Activated CD4-positive, alpha-beta T cell treated with anti-CD3 and anti-CD28 coated beads, Interleukin-2, amount 10 ng/mL, durations not matched to agents 7 days and 5 days (primary cell): ENCODE measurements around the gene LPAR6. TPM values are rescaled to one million over a fixed set of nuclear protein-coding genes. Genes with fewer than 3 reads are reported as not detected.

Experiments used
- CTCF ChIA-PET: fragments of 350-600 bp; sonication (Branson Sonifier 250); formaldehyde crosslinking; loops from one replicate; lab custom pipeline; 2021; ENCODE audit warnings: antibody characterized with exemption; lab: Charles Lee
- POLR2A ChIA-PET: fragments of 350-600 bp; sonication (Branson Sonifier 250); formaldehyde crosslinking; loops from one replicate; lab custom pipeline; 2021; ENCODE audit warnings: antibody characterized with exemption; lab: Charles Lee
- DNase-seq: peaks from one replicate; pipeline ENCODE4 v3.0.0-alpha.2; 2020
- H3K27ac Mint-ChIP-seq: one replicate; pipeline ENCODE4 v1.8.0; 2021; ENCODE audit warnings: mild to moderate bottlenecking, moderate library complexity, mixed read lengths
- H3K27me3 Mint-ChIP-seq: one replicate; pipeline ENCODE4 v1.8.0; 2021; ENCODE audit warnings: mixed read lengths
- H3K36me3 Mint-ChIP-seq: one replicate; pipeline ENCODE4 v1.8.0; 2021; ENCODE audit warnings: low read depth, mixed read lengths
- H3K4me1 Mint-ChIP-seq: one replicate; pipeline ENCODE4 v1.8.0; 2021; ENCODE audit warnings: mixed read lengths
- H3K4me3 Mint-ChIP-seq: one replicate; pipeline ENCODE4 v1.8.0; 2021; ENCODE audit warnings: mild to moderate bottlenecking, moderate library complexity, mixed read lengths
- H3K9me3 Mint-ChIP-seq: one replicate; pipeline ENCODE4 v1.8.0; 2021; ENCODE audit warnings: mixed read lengths
- total RNA-seq, 2 experiments: library from RNA; stranded (reverse); gene quantifications; one replicate each; pipeline ENCODE4 v1.2.3, GENCODE V29; 2021

Gene LPAR6
- total RNA-seq, 2 experiments from 2014 or later: 56.7 to 79.9 TPM

- no peak overlapping the region for H3K27ac Mint-ChIP-seq
- no peak overlapping the region for H3K4me3 Mint-ChIP-seq
- peaks cover 43% of the 10 kb centered on the region for H3K4me1 Mint-ChIP-seq
- peaks cover 47% of the 10 kb centered on the region for H3K36me3 Mint-ChIP-seq
- no peaks in the 10 kb centered on the region for H3K27me3 Mint-ChIP-seq
- peaks cover 22% of the 10 kb centered on the region for H3K9me3 Mint-ChIP-seq
- ChIA-PET POLR2A (interaction anchor here (1.1 kb wide), 1 partner anchor 15 kb away, joined by 3 read pairs; the partner anchor contains the start of gene LPAR6), CTCF (interaction anchor here (0.6 to 1.6 kb wide), 4 partner anchors 9 to 1209 kb away, joined by 3 to 5 read pairs (median 3); no protein-coding TSS in a partner anchor)
- no peak for DNase-seq
These were observed 15.2 kb downstream of the LPAR6 start for GRCh38 chr13:48397744-48398143.

GRCh38 chr13:48393698-48394085 lies 19.2 kb downstream of the LPAR6 start:
- H3K9me3 Mint-ChIP-seq: peaks cover 27% of the 10 kb centered on the region
- H3K27ac Mint-ChIP-seq: no peak overlapping the region
- no peaks in the 10 kb centered on the region for H3K27me3 Mint-ChIP-seq
- DNase-seq: no peak
- ChIA-PET CTCF (interaction anchor here (1.5 kb wide), 1 partner anchor 19 kb away, joined by 4 read pairs; no protein-coding TSS in a partner anchor), POLR2A (no interaction called here)
- peaks cover 21% of the 10 kb centered on the region for H3K4me1 Mint-ChIP-seq
- H3K36me3 Mint-ChIP-seq: peaks cover 69% of the 10 kb centered on the region
- H3K4me3 Mint-ChIP-seq: no peak overlapping the region

- Mint-ChIP-seq H3K36me3 (peaks cover 72% of the 10 kb centered on the region), H3K27ac (no peak overlapping the region)
- CTCF ChIA-PET: interaction anchor here (1.5 kb wide), 1 partner anchor 19 kb away, joined by 4 read pairs; no protein-coding TSS in a partner anchor
These were observed 19.7 kb downstream of the LPAR6 start for GRCh38 chr13:48393030-48393697.

GRCh38 chr13:48391257-48391656 lies 21.7 kb downstream of the LPAR6 start:
- no peak for DNase-seq
- Mint-ChIP-seq H3K4me1 (peaks cover 16% of the 10 kb centered on the region), H3K27me3 (no peaks in the 10 kb centered on the region), H3K36me3 (peaks cover 75% of the 10 kb centered on the region), H3K4me3 (no peak overlapping the region), H3K9me3 (peaks cover 24% of the 10 kb centered on the region), H3K27ac (no peak overlapping the region)
- ChIA-PET POLR2A (no interaction called here), CTCF (no interaction called here)

More at GRCh38 chr13:48393030-48393697, 19.7 kb downstream of the LPAR6 start:
- no peaks in the 10 kb centered on the region for H3K27me3 Mint-ChIP-seq
- POLR2A ChIA-PET: no interaction called here
- H3K4me1 Mint-ChIP-seq: peaks cover 22% of the 10 kb centered on the region
- H3K4me3 Mint-ChIP-seq: no peak overlapping the region
- no peak for DNase-seq
- peaks cover 27% of the 10 kb centered on the region for H3K9me3 Mint-ChIP-seq

- POLR2A ChIA-PET: no interaction called here
- no peak overlapping the region for H3K4me3 Mint-ChIP-seq
- peaks cover 2% of the 10 kb centered on the region for H3K9me3 Mint-ChIP-seq
- CTCF ChIA-PET: interaction anchor here (0.6 to 1.0 kb wide), 2 partner anchors 10 to 157 kb away, joined by 3 to 6 read pairs; no protein-coding TSS in a partner anchor
- no peak for DNase-seq
- peaks cover 56% of the 10 kb centered on the region for H3K36me3 Mint-ChIP-seq
- H3K4me1 Mint-ChIP-seq: peaks cover 16% of the 10 kb centered on the region
- H3K27me3 Mint-ChIP-seq: no peaks in the 10 kb centered on the region
- H3K27ac Mint-ChIP-seq: no peak overlapping the region
These were observed 26.1 kb downstream of the LPAR6 start for GRCh38 chr13:48386816-48387215.

GRCh38 chr13:48383384-48383783 lies 29.5 kb downstream of the LPAR6 start:
- H3K4me3 Mint-ChIP-seq: no peak overlapping the region
- H3K9me3 Mint-ChIP-seq: peaks cover 5% of the 10 kb centered on the region
- peaks cover 58% of the 10 kb centered on the region for H3K36me3 Mint-ChIP-seq
- DNase-seq: no peak
- H3K27ac Mint-ChIP-seq: no peak overlapping the region
- ChIA-PET CTCF (no interaction called here), POLR2A (no interaction called here)
- no peaks in the 10 kb centered on the region for H3K27me3 Mint-ChIP-seq
- H3K4me1 Mint-ChIP-seq: peaks cover 4% of the 10 kb centered on the region

GRCh38 chr13:48380581-48380980 lies 32.3 kb downstream of the LPAR6 start:
- DNase-seq: no peak
- no peaks in the 10 kb centered on the region for H3K27me3 Mint-ChIP-seq
- H3K4me1 Mint-ChIP-seq: no peaks in the 10 kb centered on the region
- H3K9me3 Mint-ChIP-seq: peaks cover 3% of the 10 kb centered on the region
- H3K27ac Mint-ChIP-seq: no peak overlapping the region
- H3K36me3 Mint-ChIP-seq: peaks cover 54% of the 10 kb centered on the region
- ChIA-PET POLR2A (no interaction called here), CTCF (no interaction called here)
- H3K4me3 Mint-ChIP-seq: no peak overlapping the region

- H3K4me1 Mint-ChIP-seq: no peaks in the 10 kb centered on the region
- CTCF ChIA-PET: no interaction called here
- no peaks in the 10 kb centered on the region for H3K27me3 Mint-ChIP-seq
- no peak overlapping the region for H3K27ac Mint-ChIP-seq
- no peak for DNase-seq
- H3K36me3 Mint-ChIP-seq: peaks cover 61% of the 10 kb centered on the region
- no peak overlapping the region for H3K4me3 Mint-ChIP-seq
- POLR2A ChIA-PET: interaction anchor here (0.6 kb wide), 1 partner anchor 140 kb away, joined by 4 read pairs; no protein-coding TSS in a partner anchor
- peaks cover 3% of the 10 kb centered on the region for H3K9me3 Mint-ChIP-seq
These were observed 35.1 kb downstream of the LPAR6 start for GRCh38 chr13:48377857-48378256.

- POLR2A ChIA-PET: no interaction called here
- H3K27me3 Mint-ChIP-seq: no peaks in the 10 kb centered on the region
- CTCF ChIA-PET: no interaction called here
- H3K36me3 Mint-ChIP-seq: peaks cover 48% of the 10 kb centered on the region
- no peak overlapping the region for H3K27ac Mint-ChIP-seq
- no peak overlapping the region for H3K4me3 Mint-ChIP-seq
- no peak for DNase-seq
- H3K9me3 Mint-ChIP-seq: no peaks in the 10 kb centered on the region
- H3K4me1 Mint-ChIP-seq: no peaks in the 10 kb centered on the region
These were observed 42.1 kb downstream of the LPAR6 start for GRCh38 chr13:48370815-48371214.

- Mint-ChIP-seq H3K9me3 (no peaks in the 10 kb centered on the region), H3K4me1 (no peaks in the 10 kb centered on the region), H3K27me3 (no peaks in the 10 kb centered on the region), H3K4me3 (no peak overlapping the region), H3K27ac (no peak overlapping the region), H3K36me3 (peaks cover 49% of the 10 kb centered on the region)
- CTCF ChIA-PET: no interaction called here
- POLR2A ChIA-PET: no interaction called here
- no peak for DNase-seq
These were observed 42.9 kb downstream of the LPAR6 start for GRCh38 chr13:48369988-48370387.

Other genes with a start within 250 kb of the LPAR6 start
- gene ITM2B, start 179.9 kb downstream of the LPAR6 start, total RNA-seq: 100 to 1,000 TPM; 259 to 317 TPM
- gene RB1, start 109.4 kb downstream of the LPAR6 start, total RNA-seq: 10 to 100 TPM; 47.1 to 61.5 TPM
- gene RCBTB2, start 120.0 kb upstream of the LPAR6 start, total RNA-seq: 10 to 100 TPM; 22.5 to 24.5 TPM
- gene CYSLTR2, start 240.8 kb upstream of the LPAR6 start, total RNA-seq: 1 to 10 TPM; 3.1 to 3.7 TPM